Activated CD8-positive, alpha-beta memory T cell treated with anti-CD3 and anti-CD28 coated beads, Interleukin-2, amount 50 U/mL, for 24 hours (primary cell): ENCODE results near the gene TMPRSS15.
"Not testable (repeated sequence)": the region's sequence is repeated elsewhere in the genome, so short reads cannot be mapped to it uniquely, and the experiment has no call there.

ENCODE experiments used
- DNase-seq: peaks from one replicate; pipeline ENCODE4 v3.0.0-alpha.2; 2020; ENCODE audit errors: extremely low read depth

The TMPRSS15 gene

GRCh38 chr21:18403735-18404450 is at the start of gene TMPRSS15:
TMPRSS15 (minus strand) TSS chr21:18403785; CDS start chr21:18403622, 163 bp downstream.
- no peak for DNase-seq

GRCh38 chr21:18451670-18452069 is 48.1 kb upstream of the TMPRSS15 start:
- DNase-seq: no peak

GRCh38 chr21:18449605-18450550 is 46.3 kb upstream of the TMPRSS15 start:
- no peak for DNase-seq

- DNase-seq: no peak
Observed at GRCh38 chr21:18443701-18444100, 40.1 kb upstream of the TMPRSS15 start.

- DNase-seq: no peak
Observed at GRCh38 chr21:18443085-18443484, 39.5 kb upstream of the TMPRSS15 start.

- no peak for DNase-seq
Observed at GRCh38 chr21:18430341-18430740, 26.8 kb upstream of the TMPRSS15 start.

- no peak for DNase-seq
Observed at GRCh38 chr21:18424276-18424675, 20.7 kb upstream of the TMPRSS15 start.

GRCh38 chr21:18417141-18417790 is 13.7 kb upstream of the TMPRSS15 start:
- no peak for DNase-seq

- no peak for DNase-seq
Observed at GRCh38 chr21:18411565-18411964, 8.0 kb upstream of the TMPRSS15 start.

- no peak for DNase-seq
Observed at GRCh38 chr21:18409579-18409978, 6.0 kb upstream of the TMPRSS15 start.

GRCh38 chr21:18398843-18399242 is 4.7 kb downstream of the TMPRSS15 start:
- no peak for DNase-seq

GRCh38 chr21:18387994-18388393 is 15.6 kb downstream of the TMPRSS15 start:
- no peak for DNase-seq

- no peak for DNase-seq
Observed at GRCh38 chr21:18384771-18385170, 18.8 kb downstream of the TMPRSS15 start.

GRCh38 chr21:18382934-18383619 is 20.5 kb downstream of the TMPRSS15 start:
- DNase-seq: not testable (repeated sequence)

- DNase-seq: no peak
Observed at GRCh38 chr21:18382141-18382540, 21.4 kb downstream of the TMPRSS15 start.

- DNase-seq: no peak
Observed at GRCh38 chr21:18373606-18374005, 30.0 kb downstream of the TMPRSS15 start.

GRCh38 chr21:18370301-18370700 is 33.3 kb downstream of the TMPRSS15 start:
- no peak for DNase-seq

- DNase-seq: no peak
Observed at GRCh38 chr21:18369115-18369514, 34.5 kb downstream of the TMPRSS15 start.

- no peak for DNase-seq
Observed at GRCh38 chr21:18368205-18368604, 35.4 kb downstream of the TMPRSS15 start.

- no peak for DNase-seq
Observed at GRCh38 chr21:18356801-18357200, 46.8 kb downstream of the TMPRSS15 start.

GRCh38 chr21:18354947-18355346 is 48.6 kb downstream of the TMPRSS15 start:
- no peak for DNase-seq

GRCh38 chr21:18350216-18350615 is 53.4 kb downstream of the TMPRSS15 start:
- no peak for DNase-seq
